Activated T-cell treated with anti-CD3 and anti-CD28 coated beads, Interleukin-2, amount 50 U/mL, for 72 hours (primary cell): ENCODE data around the gene FKBP1B. TPM values are rescaled to one million over a fixed set of nuclear protein-coding genes. Genes with fewer than 3 reads are reported as not detected.
A peak's percentile ranks its signal among the peaks of the same experiment; 100 is the strongest.
"Not testable (repeated sequence)": the region's sequence is repeated elsewhere in the genome, so short reads cannot be mapped to it uniquely, and the experiment has no call there.

Experiments used
- ATAC-seq, 2 donors: fragments of 150-1000 bp; cut with Tn5 transposase; replicated peaks in 1 of 2; 2 replicates each; pipeline ENCODE4 v1.10.0; 2021; ENCODE audit warnings: moderate library complexity in 2 of 2, mild to moderate bottlenecking in 1 of 2
- DNase-seq, 2 donors: peaks; one replicate each; pipeline ENCODE4 v3.0.0; 2021 to 2022; ENCODE audit warnings: mixed read lengths in 1 of 2
- H3K27ac Mint-ChIP-seq: one replicate; pipeline ENCODE4 v1.8.0; 2022; ENCODE audit warnings: mild to moderate bottlenecking, moderate library complexity, mixed read lengths
- H3K27me3 Mint-ChIP-seq: one replicate; pipeline ENCODE4 v1.8.0; 2022; ENCODE audit warnings: low read depth, mixed read lengths
- H3K36me3 Mint-ChIP-seq, 2 donors: one replicate each; pipeline ENCODE4 v1.8.0; 2022; ENCODE audit warnings: mixed read lengths in 2 of 2, mild to moderate bottlenecking in 1 of 2; ENCODE audit not compliant: insufficient read depth in 2 of 2
- H3K4me1 Mint-ChIP-seq: one replicate; pipeline ENCODE4 v1.8.0; 2022; ENCODE audit warnings: low read depth, mixed read lengths
- H3K4me3 Mint-ChIP-seq, 2 donors: one replicate each; pipeline ENCODE4 v1.8.0; 2022; ENCODE audit warnings: mild to moderate bottlenecking in 2 of 2, mixed read lengths in 2 of 2, moderate library complexity in 2 of 2
- H3K9me3 Mint-ChIP-seq, 2 donors: one replicate each; pipeline ENCODE4 v1.8.0; 2022; ENCODE audit warnings: mixed read lengths in 2 of 2
- total RNA-seq, 2 donors: library from RNA; stranded (reverse); gene quantifications; one replicate each; pipeline ENCODE4 v1.2.3, GENCODE V29; 2022

The FKBP1B gene
- total RNA-seq, 2 donors from 2014 or later, result 2.2 to 4.2 TPM

GRCh38 chr2:24040511-24040910 is 9.0 kb upstream of the FKBP1B start:
- Mint-ChIP-seq H3K9me3 (no peaks in the 10 kb centered on the region), H3K27me3 (no peaks in the 10 kb centered on the region), H3K4me1 (peaks cover 15% of the 10 kb centered on the region), H3K4me3 (no peak overlapping the region), H3K27ac (no peak overlapping the region), H3K36me3 (peaks cover 3 to 8% of the 10 kb centered on the region in 2 donors)
- DNase-seq (no peak), ATAC-seq (no peak)

GRCh38 chr2:24043133-24043532 is 6.4 kb upstream of the FKBP1B start:
- not testable (repeated sequence) for H3K4me3 Mint-ChIP-seq, H3K27me3 Mint-ChIP-seq, H3K36me3 Mint-ChIP-seq, DNase-seq, H3K27ac Mint-ChIP-seq, ATAC-seq, H3K9me3 Mint-ChIP-seq
- peaks cover 27% of the 10 kb centered on the region for H3K4me1 Mint-ChIP-seq

GRCh38 chr2:24045511-24046508 is 3.7 kb upstream of the FKBP1B start:
- ATAC-seq, result no peak
- Mint-ChIP-seq H3K27ac (no peak overlapping the region), H3K4me3 (peak overlapping the region; percentile 87 to 100), H3K27me3 (no peaks in the 10 kb centered on the region), H3K4me1 (peaks cover 32% of the 10 kb centered on the region), H3K36me3 (peaks cover 1 to 4% of the 10 kb centered on the region in 2 donors), H3K9me3 (no peaks in the 10 kb centered on the region)
- no peak for DNase-seq

- H3K36me3 Mint-ChIP-seq, result peaks cover 1 to 4% of the 10 kb centered on the region in 2 donors
- no peak for ATAC-seq
- H3K4me3 Mint-ChIP-seq, result peak overlapping the region; percentile 87 to 100
- no peaks in the 10 kb centered on the region for H3K9me3 Mint-ChIP-seq
- no peak for DNase-seq
- peaks cover 32% of the 10 kb centered on the region for H3K4me1 Mint-ChIP-seq
- H3K27ac Mint-ChIP-seq, result peak overlapping the region; percentile 41
- no peaks in the 10 kb centered on the region for H3K27me3 Mint-ChIP-seq
Measured at GRCh38 chr2:24046599-24046929, 3.0 kb upstream of the FKBP1B start.

- DNase-seq, result peak; percentile 92 to 96
- Mint-ChIP-seq H3K9me3 (no peaks in the 10 kb centered on the region), H3K4me1 (peaks cover 32% of the 10 kb centered on the region), H3K27me3 (no peaks in the 10 kb centered on the region), H3K36me3 (peaks cover 1 to 4% of the 10 kb centered on the region in 2 donors), H3K27ac (peak within 1 kb of the TSS; percentile 41), H3K4me3 (peak within 1 kb of the TSS; percentile 87 to 100)
- ATAC-seq, result peak; percentile 97 to 99
Measured at GRCh38 chr2:24046930-24047702, 2.4 kb upstream of the FKBP1B start, which contains the start of gene WDCP. Gene WDCP (minus strand): TSS chr2:24047391. CDS start chr2:24039494, 7,897 bp downstream.

GRCh38 chr2:24047703-24048033 is 1.9 kb upstream of the FKBP1B start:
- no peak for DNase-seq
- no peak for ATAC-seq
- Mint-ChIP-seq H3K36me3 (peaks cover 1 to 4% of the 10 kb centered on the region in 2 donors), H3K9me3 (no peaks in the 10 kb centered on the region), H3K27me3 (no peaks in the 10 kb centered on the region), H3K27ac (peak overlapping the region; percentile 35), H3K4me1 (peaks cover 32% of the 10 kb centered on the region), H3K4me3 (peak overlapping the region; percentile 87 to 100)

- ATAC-seq (no peak), DNase-seq (no peak)
- Mint-ChIP-seq H3K9me3 (no peaks in the 10 kb centered on the region), H3K27me3 (no peaks in the 10 kb centered on the region), H3K4me3 (no peak overlapping the region), H3K4me1 (peaks cover 32% of the 10 kb centered on the region), H3K36me3 (peaks cover 1 to 4% of the 10 kb centered on the region in 2 donors), H3K27ac (peak overlapping the region; percentile 43)
Measured at GRCh38 chr2:24048769-24049484, 614 bp upstream of the FKBP1B start.

- Mint-ChIP-seq H3K4me3 (no peak overlapping the region), H3K27me3 (no peaks in the 10 kb centered on the region), H3K36me3 (peaks cover 1 to 4% of the 10 kb centered on the region in 2 donors), H3K9me3 (no peaks in the 10 kb centered on the region), H3K27ac (no peak overlapping the region), H3K4me1 (peaks cover 26% of the 10 kb centered on the region)
- no peak for ATAC-seq
- DNase-seq, result peak; percentile 12 to 17
Measured at GRCh38 chr2:24050041-24050979, 769 bp downstream of the FKBP1B start.

- no peak for ATAC-seq
- H3K9me3 Mint-ChIP-seq, result no peaks in the 10 kb centered on the region
Measured at GRCh38 chr2:24051833-24052232, 2.3 kb downstream of the FKBP1B start.

GRCh38 chr2:24052951-24053350 is 3.4 kb downstream of the FKBP1B start:
- DNase-seq (no peak), ATAC-seq (no peak)
- H3K36me3 Mint-ChIP-seq, result peaks cover 1 to 2% of the 10 kb centered on the region in 2 donors
- H3K4me3 Mint-ChIP-seq, result no peak overlapping the region
- H3K4me1 Mint-ChIP-seq, result peaks cover 5% of the 10 kb centered on the region
- H3K27me3 Mint-ChIP-seq, result no peaks in the 10 kb centered on the region
- H3K27ac Mint-ChIP-seq, result no peak overlapping the region
- no peaks in the 10 kb centered on the region for H3K9me3 Mint-ChIP-seq

More at GRCh38 chr2:24051833-24052232, 2.3 kb downstream of the FKBP1B start:
- Mint-ChIP-seq H3K36me3 (peaks cover 1 to 4% of the 10 kb centered on the region in 2 donors), H3K27me3 (no peaks in the 10 kb centered on the region), H3K4me1 (peaks cover 16% of the 10 kb centered on the region), H3K27ac (no peak overlapping the region), H3K4me3 (no peak overlapping the region)
- DNase-seq, result no peak

- Mint-ChIP-seq H3K4me1 (no peaks in the 10 kb centered on the region), H3K9me3 (no peaks in the 10 kb centered on the region), H3K27ac (no peak overlapping the region), H3K27me3 (no peaks in the 10 kb centered on the region), H3K4me3 (no peak overlapping the region), H3K36me3 (no peaks in the 10 kb centered on the region)
- no peak for DNase-seq
- no peak for ATAC-seq
Measured at GRCh38 chr2:24054366-24055010, 4.9 kb downstream of the FKBP1B start.
